PFSK-1 (cell line): ENCODE results near the gene GNG10. TPM values are rescaled to one million over a fixed set of nuclear protein-coding genes. Genes with fewer than 3 reads are reported as not detected.

Source experiments
- FOXP2 ChIP-seq: optimal IDR thresholded peaks from 2 replicates; pipeline ENCODE3; 2011; ENCODE audit warnings: borderline replicate concordance, control low read depth, inconsistent platforms; ENCODE audit not compliant: insufficient read depth; ENCODE audit errors: extremely low read length, extremely low read depth
- POLR2AphosphoS5 ChIP-seq: IDR thresholded peaks from 2 replicates; pipeline ENCODE4 v1.6.1; 2012; ENCODE audit warnings: low read depth, mild to moderate bottlenecking, control low read depth, low read length, moderate library complexity
- SIN3A ChIP-seq: IDR thresholded peaks from 2 replicates; pipeline ENCODE4 v1.6.1; 2012; ENCODE audit warnings: mild to moderate bottlenecking, low read length, moderate library complexity, borderline replicate concordance; ENCODE audit not compliant: insufficient read depth
- TAF1 ChIP-seq: IDR thresholded peaks from 2 replicates; pipeline ENCODE4 v1.6.1; 2012; ENCODE audit warnings: low read length, control low read depth, borderline replicate concordance; ENCODE audit not compliant: insufficient read depth
- polyA plus RNA-seq: library from polyadenylated mRNA; unstranded; fragments of >200 nt; gene quantifications from one replicate; pipeline ENCODE4 v1.2.1, GENCODE V29; 2012; ENCODE audit warnings: low read depth, missing spikeins; ENCODE audit not compliant: insufficient read length
- TF ChIP-seq, protein P1 (sequence below), 2 experiments: IDR thresholded peaks; 2 replicates each; pipeline versions ENCODE4 v1.6.1 to v1.8.0; 2011 to 2012; ENCODE audit warnings: low read depth in 2 of 2, low read length in 2 of 2, control low read depth in 1 of 2, inconsistent platforms in 1 of 2, mild to moderate bottlenecking in 1 of 2, moderate library complexity in 1 of 2; ENCODE audit not compliant: insufficient read depth in 1 of 2

Gene GNG10
- 16.0 TPM for polyA plus RNA-seq

DNA sequence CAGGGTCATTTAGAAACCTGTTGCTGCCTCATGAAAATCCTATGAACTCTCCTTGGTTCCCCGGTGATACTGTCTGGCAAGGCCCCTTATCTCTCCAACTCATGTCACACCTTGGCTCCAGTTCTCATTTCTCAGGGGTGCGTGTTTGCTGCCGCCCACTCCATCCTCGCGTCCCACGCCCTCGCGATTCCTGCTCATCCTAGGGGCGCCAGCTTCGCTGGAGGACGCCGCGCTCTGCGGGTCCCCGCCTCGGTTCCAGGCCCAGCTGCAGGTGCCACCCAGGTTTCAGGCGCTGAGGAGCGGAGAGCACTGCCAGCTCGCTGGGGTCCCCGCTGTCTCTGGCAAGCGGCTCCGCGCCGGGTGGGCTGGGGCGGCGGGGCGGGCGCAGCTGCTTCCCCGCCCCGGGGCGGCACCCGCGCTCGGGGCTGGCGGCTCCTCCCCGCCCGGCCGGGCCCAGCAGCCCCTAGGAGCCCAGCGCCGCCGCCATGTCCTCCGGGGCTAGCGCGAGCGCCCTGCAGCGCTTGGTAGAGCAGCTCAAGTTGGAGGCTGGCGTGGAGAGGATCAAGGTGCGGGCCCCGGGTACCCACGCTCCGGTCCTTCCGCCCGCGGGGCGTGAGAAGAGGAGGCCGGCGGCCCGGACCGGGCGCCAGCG, at the start of gene GNG10:
TSS of gene GNG10 (plus strand) at position 456 of the 652 bp plus-strand sequence. CDS start at position 486, 30 bp downstream.
- peak; percentile 36; the same call in 1 of the 2 replicates for TF ChIP-seq POLR2AphosphoS5
- no peak for TF ChIP-seq FOXP2

GRCh38 chr9:111613436-111614040, 47.9 kb upstream of the GNG10 start:
- TF ChIP-seq FOXP2 (no peak), TAF1 (no peak), POLR2AphosphoS5 (no peak), SIN3A (no peak)
- TF ChIP-seq, protein P1, sequence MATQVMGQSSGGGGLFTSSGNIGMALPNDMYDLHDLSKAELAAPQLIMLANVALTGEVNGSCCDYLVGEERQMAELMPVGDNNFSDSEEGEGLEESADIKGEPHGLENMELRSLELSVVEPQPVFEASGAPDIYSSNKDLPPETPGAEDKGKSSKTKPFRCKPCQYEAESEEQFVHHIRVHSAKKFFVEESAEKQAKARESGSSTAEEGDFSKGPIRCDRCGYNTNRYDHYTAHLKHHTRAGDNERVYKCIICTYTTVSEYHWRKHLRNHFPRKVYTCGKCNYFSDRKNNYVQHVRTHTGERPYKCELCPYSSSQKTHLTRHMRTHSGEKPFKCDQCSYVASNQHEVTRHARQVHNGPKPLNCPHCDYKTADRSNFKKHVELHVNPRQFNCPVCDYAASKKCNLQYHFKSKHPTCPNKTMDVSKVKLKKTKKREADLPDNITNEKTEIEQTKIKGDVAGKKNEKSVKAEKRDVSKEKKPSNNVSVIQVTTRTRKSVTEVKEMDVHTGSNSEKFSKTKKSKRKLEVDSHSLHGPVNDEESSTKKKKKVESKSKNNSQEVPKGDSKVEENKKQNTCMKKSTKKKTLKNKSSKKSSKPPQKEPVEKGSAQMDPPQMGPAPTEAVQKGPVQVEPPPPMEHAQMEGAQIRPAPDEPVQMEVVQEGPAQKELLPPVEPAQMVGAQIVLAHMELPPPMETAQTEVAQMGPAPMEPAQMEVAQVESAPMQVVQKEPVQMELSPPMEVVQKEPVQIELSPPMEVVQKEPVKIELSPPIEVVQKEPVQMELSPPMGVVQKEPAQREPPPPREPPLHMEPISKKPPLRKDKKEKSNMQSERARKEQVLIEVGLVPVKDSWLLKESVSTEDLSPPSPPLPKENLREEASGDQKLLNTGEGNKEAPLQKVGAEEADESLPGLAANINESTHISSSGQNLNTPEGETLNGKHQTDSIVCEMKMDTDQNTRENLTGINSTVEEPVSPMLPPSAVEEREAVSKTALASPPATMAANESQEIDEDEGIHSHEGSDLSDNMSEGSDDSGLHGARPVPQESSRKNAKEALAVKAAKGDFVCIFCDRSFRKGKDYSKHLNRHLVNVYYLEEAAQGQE (IDR thresholded peaks at IDR 0.05; ENCODE audit: insufficient read depth in 1 of 2, low read depth in 2 of 2, low read length in 2 of 2): no peak

GRCh38 chr9:111615928-111616327, 45.5 kb upstream of the GNG10 start:
- TF ChIP-seq SIN3A: no peak
- no peak for TF ChIP-seq POLR2AphosphoS5
- no peak for TF ChIP-seq TAF1

DNA sequence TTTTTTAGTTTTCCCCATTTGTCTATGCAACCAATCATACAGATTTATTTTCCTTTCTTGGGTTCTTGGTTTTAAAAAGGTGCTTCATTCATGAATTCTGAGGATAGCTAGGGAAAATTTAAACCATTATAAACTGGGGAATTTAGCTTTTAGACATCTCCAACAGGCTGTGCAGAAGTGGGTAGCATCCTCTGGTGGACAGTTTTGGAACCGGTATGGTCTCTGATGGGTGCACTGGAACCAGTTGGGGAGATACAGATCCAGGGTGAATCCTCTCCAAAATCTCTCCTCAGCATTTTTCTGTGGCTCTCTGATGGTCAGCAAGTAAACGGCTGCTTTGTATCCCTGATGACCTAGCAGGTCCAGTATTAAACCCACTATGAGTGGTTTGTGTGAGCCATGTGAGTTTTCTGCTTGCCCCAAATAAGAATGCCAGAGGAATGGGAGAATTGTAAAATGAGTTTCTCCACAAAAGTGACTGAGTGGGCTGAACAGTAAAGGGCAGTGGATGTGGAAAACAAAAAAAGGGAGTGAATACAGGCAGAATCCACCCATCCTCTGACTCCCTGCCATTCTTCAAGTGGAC, 39.4 kb upstream of the GNG10 start:
- TF ChIP-seq SIN3A (no peak), POLR2AphosphoS5 (no peak), FOXP2 (no peak), TAF1 (no peak)
- TF ChIP-seq, protein P1 (IDR thresholded peaks at IDR 0.05; ENCODE audit: insufficient read depth in 1 of 2, low read depth in 2 of 2, low read length in 2 of 2): no peak

GRCh38 chr9:111622626-111623025, 38.8 kb upstream of the GNG10 start:
- TF ChIP-seq FOXP2 (no peak), TAF1 (no peak), SIN3A (no peak), POLR2AphosphoS5 (no peak)
- TF ChIP-seq, protein P1 (IDR thresholded peaks at IDR 0.05; ENCODE audit: insufficient read depth in 1 of 2, low read depth in 2 of 2, low read length in 2 of 2): no peak

GRCh38 chr9:111627260-111627963, 34.0 kb upstream of the GNG10 start:
- TF ChIP-seq FOXP2 (no peak), POLR2AphosphoS5 (no peak), TAF1 (no peak), SIN3A (no peak)
- TF ChIP-seq, protein P1 (IDR thresholded peaks at IDR 0.05; ENCODE audit: insufficient read depth in 1 of 2, low read depth in 2 of 2, low read length in 2 of 2): no peak
